CD4-positive, alpha-beta memory T cell (primary cell): ENCODE results near the gene SOX1. TPM values are rescaled to one million over a fixed set of nuclear protein-coding genes. Genes with fewer than 3 reads are reported as not detected.

ENCODE experiments used
- CTCF ChIA-PET: fragments of 350-600 bp; sonication (Branson Sonifier 250); formaldehyde crosslinking; loops from one replicate; lab custom pipeline; 2021; ENCODE audit warnings: inconsistent platforms; ENCODE audit not compliant: partially characterized antibody; lab: Charles Lee
- POLR2A ChIA-PET: fragments of 350-600 bp; sonication (Branson Sonifier 250); formaldehyde crosslinking; loops from one replicate; lab custom pipeline; 2021; ENCODE audit not compliant: partially characterized antibody; lab: Charles Lee
- DNase-seq, 5 donors: peaks; one replicate each; pipeline versions ENCODE4 v3.0.0 to v3.0.0-alpha.2; 2020 to 2022; ENCODE audit warnings: mixed read lengths in 1 of 5
- H3K27ac ChIP-seq: one replicate; pipeline ENCODE4 v1.7.0; 2013; ENCODE audit warnings: low read depth, low read length
- H3K27me3 ChIP-seq: 2 replicates; pipeline ENCODE4 v1.7.0; 2013; ENCODE audit warnings: mild to moderate bottlenecking, low read length, moderate library complexity; ENCODE audit not compliant: insufficient read depth
- H3K36me3 ChIP-seq: 2 replicates; pipeline ENCODE4 v1.7.0; 2013; ENCODE audit warnings: mild to moderate bottlenecking, low read length, moderate library complexity; ENCODE audit not compliant: insufficient read depth
- H3K4me1 ChIP-seq: 2 replicates; pipeline ENCODE4 v1.7.0; 2013; ENCODE audit warnings: mild to moderate bottlenecking, low read length, moderate library complexity; ENCODE audit not compliant: insufficient read depth
- H3K4me3 ChIP-seq, 2 donors: one replicate each; pipeline ENCODE4 v1.7.0; 2013; ENCODE audit warnings: low read length in 2 of 2, mild to moderate bottlenecking in 1 of 2
- H3K9me3 ChIP-seq, 2 donors: one replicate each; pipeline ENCODE4 v1.7.0; 2013; ENCODE audit warnings: low read length in 2 of 2, control low read depth in 1 of 2; ENCODE audit not compliant: control insufficient read depth in 1 of 2
- H3K27ac Mint-ChIP-seq, 7 donors: one replicate each; pipeline ENCODE4 v1.8.0; 2020 to 2021; ENCODE audit warnings: mixed read lengths in 7 of 7, mild to moderate bottlenecking in 6 of 7, inconsistent platforms in 3 of 7, moderate library complexity in 3 of 7
- H3K27me3 Mint-ChIP-seq, 2 donors: one replicate each; pipeline ENCODE4 v1.8.0; 2020 to 2021; ENCODE audit warnings: mixed read lengths in 2 of 2
- H3K36me3 Mint-ChIP-seq, 2 donors: one replicate each; pipeline ENCODE4 v1.8.0; 2020 to 2021; ENCODE audit warnings: mixed read lengths in 2 of 2, inconsistent platforms in 1 of 2, mild to moderate bottlenecking in 1 of 2
- H3K4me1 Mint-ChIP-seq, 4 donors: one replicate each; pipeline ENCODE4 v1.8.0; 2020 to 2021; ENCODE audit warnings: mixed read lengths in 4 of 4, mild to moderate bottlenecking in 1 of 4
- H3K4me3 Mint-ChIP-seq, 8 donors: one replicate each; pipeline ENCODE4 v1.8.0; 2020 to 2021; ENCODE audit warnings: mixed read lengths in 8 of 8, mild to moderate bottlenecking in 7 of 8, moderate library complexity in 6 of 8, inconsistent platforms in 3 of 8
- H3K9me3 Mint-ChIP-seq, 8 donors: one replicate each; pipeline ENCODE4 v1.8.0; 2020 to 2021; ENCODE audit warnings: mixed read lengths in 8 of 8, mild to moderate bottlenecking in 5 of 8, inconsistent platforms in 3 of 8, moderate library complexity in 1 of 8
- intact Hi-C: fragments of 100-400 bp; cut with micrococcal nuclease; formaldehyde crosslinking; loops from one replicate; pipeline ENCODE4 v1.15.1; 2023
- polyA plus RNA-seq, 2 donors: library from polyadenylated mRNA; unstranded; fragments of 300-500 nt; fragmentation: Illumina TruSeq; gene quantifications; one replicate each; pipeline ENCODE4 v1.2.3, GENCODE V29; 2021
- total RNA-seq, 2 experiments: library from RNA; stranded (reverse); gene quantifications; one replicate each; pipeline ENCODE4 v1.2.3, GENCODE V29; 2021

Gene SOX1
- total and polyA plus RNA-seq, 4 experiments from 2014 or later, result not detected

GRCh38 chr13:112067871-112068539, 1.1 kb downstream of the SOX1 start:
- Histone ChIP-seq H3K27me3 (peaks cover 25% of the 10 kb centered on the region), H3K4me3 (no peak overlapping the region), H3K36me3 (no peaks in the 10 kb centered on the region), H3K4me1 (peaks cover 7% of the 10 kb centered on the region), H3K27ac (no peak overlapping the region), H3K9me3 (no peaks in the 10 kb centered on the region)
- peaks cover 0 to 35% (median 23%) of the 10 kb centered on the region in 8 donors for H3K9me3 Mint-ChIP-seq
- H3K27me3 Mint-ChIP-seq, result peaks cover 42 to 51% of the 10 kb centered on the region in 2 donors
- H3K27ac Mint-ChIP-seq, result no peak overlapping the region
- peaks cover 2 to 21% (median 12%) of the 10 kb centered on the region in 4 donors for H3K4me1 Mint-ChIP-seq
- POLR2A ChIA-PET, result no interaction called here
- no peak for DNase-seq
- CTCF ChIA-PET, result no interaction called here
- H3K36me3 Mint-ChIP-seq, result peaks cover 1 to 3% of the 10 kb centered on the region in 2 donors
- no peak overlapping the region for H3K4me3 Mint-ChIP-seq
- intact Hi-C loops, result no loop called here

- ChIA-PET CTCF (no interaction called here), POLR2A (no interaction called here)
- peak overlapping the region in 1 of 7 donors; percentile 25 for H3K27ac Mint-ChIP-seq
- intact Hi-C loops, result no loop called here
- H3K9me3 Mint-ChIP-seq, result peaks cover 0 to 32% (median 24%) of the 10 kb centered on the region in 8 donors
- peaks cover 1 to 3% of the 10 kb centered on the region in 2 donors for H3K36me3 Mint-ChIP-seq
- Histone ChIP-seq H3K4me1 (peaks cover 7% of the 10 kb centered on the region), H3K9me3 (no peaks in the 10 kb centered on the region), H3K27me3 (peaks cover 20% of the 10 kb centered on the region), H3K4me3 (no peak overlapping the region), H3K27ac (no peak overlapping the region), H3K36me3 (no peaks in the 10 kb centered on the region)
- H3K4me1 Mint-ChIP-seq, result peaks cover 2 to 21% (median 11%) of the 10 kb centered on the region in 4 donors
- DNase-seq, result no peak
- peaks cover 37 to 45% of the 10 kb centered on the region in 2 donors for H3K27me3 Mint-ChIP-seq
- peak overlapping the region in 1 of 8 donors; percentile 35 for H3K4me3 Mint-ChIP-seq
These were observed 1.7 kb downstream of the SOX1 start for GRCh38 chr13:112068540-112069060.

- ChIA-PET CTCF (no interaction called here), POLR2A (no interaction called here)
- H3K4me1 Mint-ChIP-seq, result peaks cover 2 to 21% (median 11%) of the 10 kb centered on the region in 4 donors
- Histone ChIP-seq H3K27me3 (peaks cover 26% of the 10 kb centered on the region), H3K9me3 (no peaks in the 10 kb centered on the region), H3K36me3 (no peaks in the 10 kb centered on the region), H3K4me1 (peaks cover 7% of the 10 kb centered on the region), H3K4me3 (no peak overlapping the region), H3K27ac (no peak overlapping the region)
- peaks cover 1 to 3% of the 10 kb centered on the region in 2 donors for H3K36me3 Mint-ChIP-seq
- no peak for DNase-seq
- H3K27ac Mint-ChIP-seq, result peak overlapping the region in 5 of 7 donors; percentile 13 to 65 (median 37)
- H3K27me3 Mint-ChIP-seq, result peaks cover 38 to 45% of the 10 kb centered on the region in 2 donors
- intact Hi-C loops, result no loop called here
- H3K9me3 Mint-ChIP-seq, result peaks cover 0 to 34% (median 27%) of the 10 kb centered on the region in 8 donors
- peak overlapping the region in 5 of 8 donors; percentile 32 to 52 (median 36) for H3K4me3 Mint-ChIP-seq
These were observed 2.3 kb downstream of the SOX1 start for GRCh38 chr13:112069061-112069844.

- Mint-ChIP-seq H3K27ac (peak overlapping the region in 3 of 7 donors; percentile 19 to 76 (median 63)), H3K27me3 (peaks cover 44 to 49% of the 10 kb centered on the region in 2 donors), H3K4me1 (peaks cover 2 to 21% (median 11%) of the 10 kb centered on the region in 4 donors), H3K36me3 (peaks cover 1 to 3% of the 10 kb centered on the region in 2 donors), H3K4me3 (peak overlapping the region in 2 of 8 donors; percentile 27 to 32), H3K9me3 (peaks cover 0 to 38% (median 28%) of the 10 kb centered on the region in 8 donors)
- ChIA-PET POLR2A (no interaction called here), CTCF (no interaction called here)
- Histone ChIP-seq H3K9me3 (no peaks in the 10 kb centered on the region), H3K36me3 (no peaks in the 10 kb centered on the region), H3K4me1 (peaks cover 7% of the 10 kb centered on the region), H3K27me3 (peaks cover 32% of the 10 kb centered on the region), H3K27ac (no peak overlapping the region), H3K4me3 (no peak overlapping the region)
- intact Hi-C loops, result no loop called here
- no peak for DNase-seq
These were observed 2.9 kb downstream of the SOX1 start for GRCh38 chr13:112069845-112070251.

GRCh38 chr13:112071102-112071722, 4.3 kb downstream of the SOX1 start:
- Mint-ChIP-seq H3K36me3 (peaks cover 1 to 3% of the 10 kb centered on the region in 2 donors), H3K4me1 (peaks cover 0 to 14% (median 3%) of the 10 kb centered on the region in 4 donors), H3K4me3 (no peak overlapping the region), H3K9me3 (peaks cover 0 to 48% (median 28%) of the 10 kb centered on the region in 8 donors), H3K27me3 (peaks cover 46 to 54% of the 10 kb centered on the region in 2 donors), H3K27ac (no peak overlapping the region)
- Histone ChIP-seq H3K27ac (no peak overlapping the region), H3K4me1 (no peaks in the 10 kb centered on the region), H3K27me3 (peaks cover 30% of the 10 kb centered on the region), H3K36me3 (no peaks in the 10 kb centered on the region), H3K9me3 (no peaks in the 10 kb centered on the region), H3K4me3 (no peak overlapping the region)
- no peak for DNase-seq
- ChIA-PET POLR2A (no interaction called here), CTCF (no interaction called here)
- intact Hi-C loops, result no loop called here

GRCh38 chr13:112071723-112072533, 5.0 kb downstream of the SOX1 start:
- H3K27me3 Mint-ChIP-seq, result peaks cover 49 to 59% of the 10 kb centered on the region in 2 donors
- ChIA-PET POLR2A (no interaction called here), CTCF (no interaction called here)
- Histone ChIP-seq H3K27me3 (peaks cover 30% of the 10 kb centered on the region), H3K4me3 (no peak overlapping the region), H3K4me1 (no peaks in the 10 kb centered on the region), H3K9me3 (no peaks in the 10 kb centered on the region), H3K36me3 (no peaks in the 10 kb centered on the region), H3K27ac (no peak overlapping the region)
- peaks cover 0 to 48% (median 28%) of the 10 kb centered on the region in 8 donors for H3K9me3 Mint-ChIP-seq
- no peak overlapping the region for H3K27ac Mint-ChIP-seq
- H3K36me3 Mint-ChIP-seq, result peaks cover 1 to 3% of the 10 kb centered on the region in 2 donors
- intact Hi-C loops, result no loop called here
- peak overlapping the region in 2 of 8 donors; percentile 5 to 23 for H3K4me3 Mint-ChIP-seq
- no peak for DNase-seq
- H3K4me1 Mint-ChIP-seq, result peaks cover 0 to 14% (median 2%) of the 10 kb centered on the region in 4 donors
